GM18867 (cell line): Measurements from ENCODE around the gene VSTM2L.

Source experiments
- ATAC-seq: cut with Tn5 transposase; IDR thresholded peaks from one replicate; pipeline ENCODE4 v1.9.1; 2021; ENCODE audit warnings: mild to moderate bottlenecking, moderate library complexity; ENCODE audit not compliant: unreplicated experiment

Gene VSTM2L

GRCh38 chr20:37878835-37879599, 23.9 kb upstream of the VSTM2L start:
- no peak for ATAC-seq

DNA sequence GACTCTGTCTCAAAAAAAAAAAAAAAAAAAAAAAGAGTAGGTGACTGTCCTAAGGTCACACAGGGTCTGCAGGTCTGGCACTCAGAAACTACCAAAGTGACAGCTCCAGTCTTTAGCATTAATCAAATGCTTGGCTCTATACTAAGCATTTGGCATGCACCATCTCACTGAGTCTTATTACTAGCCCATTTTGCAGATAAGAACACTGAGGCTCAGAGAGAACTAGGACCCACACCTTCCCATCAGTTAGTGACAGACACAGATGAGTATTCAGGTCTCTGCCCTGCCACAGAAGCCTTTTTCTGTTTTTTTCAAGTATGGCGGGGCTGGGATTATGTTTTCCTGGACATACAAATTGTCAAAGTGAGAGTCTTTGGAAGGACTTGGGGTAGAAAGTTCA, 23.1 kb upstream of the VSTM2L start:
- no peak for ATAC-seq

DNA sequence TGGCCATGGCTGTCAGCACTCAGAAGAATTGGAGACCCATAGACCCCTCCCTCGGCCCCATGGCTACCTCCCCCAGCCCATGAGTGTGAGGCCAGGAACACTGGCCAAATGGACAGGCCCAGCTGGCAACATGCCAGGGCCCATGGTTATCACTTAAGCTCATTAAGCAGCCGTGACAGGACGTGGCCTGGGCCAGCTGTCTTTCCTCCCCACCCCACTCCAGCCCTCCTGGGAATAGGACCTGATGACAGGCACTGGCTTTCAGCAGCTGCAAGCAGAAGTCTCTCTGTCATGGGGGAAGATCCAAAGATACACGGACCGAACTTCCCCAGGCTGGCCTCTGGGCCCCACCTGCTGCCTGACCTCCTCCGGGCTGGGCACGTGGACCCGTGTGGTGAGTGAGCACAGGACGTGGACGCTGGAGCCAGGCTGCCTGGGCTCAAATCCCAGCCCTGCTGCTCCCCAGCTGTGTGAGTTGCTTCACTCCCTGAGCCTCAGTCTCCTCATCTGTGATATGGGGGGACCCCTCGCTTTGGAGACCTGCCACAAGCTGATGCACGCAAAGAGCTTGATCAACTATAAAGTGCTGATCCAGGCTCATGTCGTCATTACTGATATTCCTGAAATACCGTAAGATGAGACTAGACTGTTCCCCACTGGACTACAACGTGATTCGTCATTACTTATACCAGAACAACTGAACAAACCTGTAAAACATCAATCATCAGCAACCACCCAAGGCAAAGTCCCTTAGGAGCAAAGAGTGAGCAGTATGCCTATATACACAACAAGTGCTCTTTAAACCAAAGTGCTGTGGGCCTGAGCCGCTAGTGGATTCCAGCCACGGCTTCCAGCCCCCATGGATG, 22.0 kb upstream of the VSTM2L start:
- no peak for ATAC-seq

DNA sequence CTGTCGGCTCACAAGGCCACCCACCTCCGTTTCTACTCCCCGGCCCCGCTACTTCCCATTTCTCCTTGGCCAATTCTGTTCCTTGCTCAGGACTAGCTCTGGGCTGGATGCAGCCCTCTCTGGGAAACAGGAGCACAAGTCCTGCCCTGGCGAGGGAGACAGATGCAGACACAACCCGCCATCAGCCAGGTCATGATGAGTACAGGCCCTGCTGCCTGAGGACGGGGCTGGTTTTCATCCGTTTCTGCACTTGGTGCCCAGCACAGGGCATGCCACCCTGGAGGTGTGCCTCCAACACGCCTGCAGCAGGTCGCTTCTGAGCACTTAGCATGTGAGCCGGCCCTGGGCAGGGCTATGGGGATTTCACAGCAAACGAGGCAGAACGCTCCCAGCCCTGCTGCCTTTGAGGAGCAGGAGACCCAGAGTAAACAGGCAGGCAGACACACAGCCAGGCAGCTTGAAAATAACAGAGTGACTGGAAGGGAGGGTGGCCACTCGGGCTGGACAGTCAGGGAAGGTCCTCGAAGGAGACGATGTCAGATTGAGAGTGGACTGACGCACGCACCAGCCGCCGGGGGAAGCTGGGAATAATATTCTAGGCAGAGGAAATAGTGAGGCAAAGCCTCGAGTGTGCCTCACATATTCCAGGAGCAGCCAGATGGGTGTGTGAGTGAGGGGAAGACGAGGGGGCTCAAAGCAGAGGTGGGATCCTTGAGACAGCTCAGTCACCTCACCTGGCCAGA, 21.2 kb upstream of the VSTM2L start:
- no peak for ATAC-seq

- ATAC-seq: no peak
Measured at GRCh38 chr20:37882961-37883712, 19.8 kb upstream of the VSTM2L start.

- ATAC-seq: no peak
Measured at GRCh38 chr20:37885042-37885441, 17.9 kb upstream of the VSTM2L start.

DNA sequence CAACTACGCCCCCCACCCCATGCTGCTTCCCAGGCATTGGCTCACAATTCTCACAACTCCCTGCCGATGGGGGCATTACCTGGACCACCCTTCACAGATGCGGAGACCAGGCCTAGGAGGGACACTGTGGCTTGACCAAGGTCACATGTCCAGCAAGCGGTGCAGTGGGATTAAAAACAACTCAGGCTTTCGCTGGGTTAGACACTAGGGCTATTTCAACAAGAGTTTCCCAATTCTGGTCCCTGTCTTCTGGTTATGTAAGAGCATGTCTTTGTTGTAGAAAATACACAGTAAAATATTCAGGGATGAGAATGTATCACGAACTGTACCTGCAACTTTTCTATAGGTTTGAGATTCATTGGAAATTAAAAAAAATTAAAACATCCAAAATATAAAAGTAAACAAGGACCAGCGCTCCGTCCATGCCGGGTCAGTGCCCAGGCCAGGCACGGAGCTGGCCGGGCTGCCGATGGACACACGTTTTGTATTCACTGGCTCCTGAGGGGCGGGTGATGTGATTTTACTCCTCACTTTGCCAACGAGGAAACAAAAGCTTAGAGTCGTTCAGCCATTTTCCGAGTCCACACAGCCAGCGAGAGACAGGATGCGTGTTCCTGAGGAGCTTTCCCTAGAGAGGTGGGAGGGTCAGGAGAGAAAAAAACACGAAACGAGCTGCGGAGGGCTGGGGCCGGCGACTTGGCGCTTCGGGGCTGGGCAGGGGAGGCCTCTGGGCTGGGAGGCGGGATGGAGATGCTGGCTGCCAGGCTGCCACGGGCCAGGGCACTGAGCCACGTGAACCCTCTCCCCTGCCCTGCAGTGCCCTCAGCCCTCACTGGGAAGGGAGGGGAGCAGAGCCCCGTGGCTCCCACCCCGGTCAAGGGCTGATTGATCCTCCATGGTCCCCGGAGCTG, 17.1 kb upstream of the VSTM2L start:
- no peak for ATAC-seq

GRCh38 chr20:37886851-37887297, 16.1 kb upstream of the VSTM2L start:
- no peak for ATAC-seq

DNA sequence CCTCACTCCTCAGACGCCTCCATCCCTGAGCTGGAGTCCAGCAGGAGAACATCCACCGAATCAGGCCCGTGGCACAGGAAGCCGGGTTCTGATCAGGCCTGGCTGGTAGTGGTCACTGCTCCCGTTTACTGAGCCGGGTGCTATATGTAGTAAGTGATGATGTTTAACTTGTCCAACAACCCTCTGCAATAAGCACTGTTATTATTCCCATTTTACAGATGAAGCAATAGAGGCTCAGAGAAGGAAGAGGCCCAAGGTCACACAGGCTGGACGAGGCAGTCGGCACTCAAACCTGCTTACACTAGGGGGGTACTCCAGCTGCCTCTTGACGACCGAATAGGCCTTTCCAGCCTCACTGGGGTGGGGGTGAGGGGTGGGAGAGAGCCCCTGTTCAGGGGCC, 14.3 kb upstream of the VSTM2L start:
- no peak for ATAC-seq

DNA sequence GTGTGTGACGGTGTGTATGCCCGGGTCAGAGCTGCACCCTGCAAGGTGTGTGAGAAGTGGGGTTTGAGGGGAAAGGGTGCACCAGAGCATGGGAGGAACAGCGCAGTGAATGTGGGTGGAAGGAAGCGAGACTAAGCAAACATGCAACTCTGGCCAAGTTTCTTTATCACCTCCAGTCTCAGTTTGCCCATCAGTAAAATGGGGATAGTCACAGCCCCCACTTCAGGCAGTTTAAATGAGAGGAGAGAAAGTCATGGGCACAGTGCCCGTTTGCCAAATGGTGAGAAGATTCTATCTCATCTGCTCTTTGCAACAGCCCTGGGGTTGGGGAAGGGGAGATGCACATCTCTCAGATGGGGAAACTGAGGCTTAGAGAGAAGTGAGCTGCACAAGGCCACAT, 12.8 kb upstream of the VSTM2L start:
- no peak for ATAC-seq

- no peak for ATAC-seq
Measured at GRCh38 chr20:37890643-37891042, 12.3 kb upstream of the VSTM2L start.

GRCh38 chr20:37892001-37892400, 10.9 kb upstream of the VSTM2L start:
- ATAC-seq: no peak

DNA sequence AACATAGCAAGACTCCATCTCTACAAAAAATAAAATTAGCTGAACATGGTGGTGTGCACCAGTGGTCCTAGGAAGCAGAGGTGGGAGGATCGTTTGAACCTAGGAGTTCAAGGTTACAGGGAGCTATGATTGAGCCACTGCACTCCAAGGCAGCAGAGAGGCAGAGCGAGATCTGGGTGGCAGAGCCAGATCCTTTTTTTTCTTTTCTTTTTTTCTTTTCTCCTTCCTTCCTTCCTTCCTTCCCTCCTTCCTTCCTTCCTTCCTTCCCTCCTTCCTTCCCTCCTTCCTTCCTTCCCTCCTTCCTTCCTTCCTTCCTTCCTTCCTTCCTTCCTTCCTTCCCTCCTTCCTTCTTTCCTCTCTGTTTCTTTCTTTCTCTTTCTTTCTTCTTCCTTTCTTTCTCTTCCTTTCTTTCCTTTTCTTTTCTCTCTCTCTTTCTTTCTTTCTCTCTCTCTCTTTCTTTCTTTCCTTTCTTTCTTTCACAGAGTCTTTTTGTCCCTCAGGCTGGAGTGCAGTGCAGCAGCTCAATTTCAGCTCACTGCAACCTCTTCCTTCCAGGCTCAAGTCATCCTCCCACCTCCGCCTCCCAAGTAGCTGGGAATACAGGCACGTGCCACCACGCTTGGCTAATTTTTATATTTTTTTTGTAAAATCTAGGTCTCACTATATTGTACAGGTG, 9.2 kb upstream of the VSTM2L start:
- no peak for ATAC-seq

- ATAC-seq: no peak
Measured at GRCh38 chr20:37894454-37894853, 8.5 kb upstream of the VSTM2L start.

- ATAC-seq: no peak
Measured at GRCh38 chr20:37895166-37895565, 7.8 kb upstream of the VSTM2L start.

DNA sequence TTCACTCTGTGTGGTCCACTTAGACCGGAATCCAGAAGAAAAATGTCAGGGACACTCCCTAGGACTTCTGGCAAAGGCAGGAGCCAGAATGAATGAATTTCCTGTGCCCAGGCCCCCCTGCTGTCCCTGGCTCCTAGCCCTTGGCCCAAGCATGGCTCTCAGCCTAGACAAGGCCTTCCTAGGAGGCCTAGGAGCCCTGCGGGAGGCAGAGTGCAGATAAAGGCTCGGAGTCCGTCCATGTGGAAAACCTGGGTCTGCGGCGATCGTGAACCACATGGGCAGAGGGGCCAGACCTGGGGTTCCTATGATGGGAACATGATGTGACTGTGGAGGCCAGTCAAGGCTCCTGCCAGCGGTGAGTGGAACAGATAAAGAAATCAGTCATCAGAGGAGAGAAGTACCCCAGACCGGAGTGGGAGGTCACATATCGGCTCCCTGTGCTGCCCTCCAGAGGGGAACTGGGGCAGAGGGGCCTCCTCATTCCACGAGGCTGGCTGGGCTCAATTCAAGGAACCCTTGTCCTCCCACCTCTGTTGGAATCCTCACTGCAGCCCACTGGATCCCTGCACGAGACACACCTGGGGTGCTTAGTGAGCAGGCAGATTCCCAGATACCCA, 5.9 kb upstream of the VSTM2L start:
- no peak for ATAC-seq

GRCh38 chr20:37898233-37899104, 4.5 kb upstream of the VSTM2L start:
- no peak for ATAC-seq
